Diencephalon (tissue), 1 donor: Measurements from ENCODE around the gene TCL1B. TPM values are rescaled to one million over a fixed set of nuclear protein-coding genes. Genes with fewer than 3 reads are reported as not detected.

Experiments
- small RNA-seq: library from RNA; depleted of rRNA; stranded (forward); fragments of <200 nt; gene quantifications from one replicate; pipeline ENCODE3, GENCODE V24; 2014
- total RNA-seq: library from RNA; depleted of rRNA; stranded (reverse); fragments of >200 nt; gene quantifications from one replicate; pipeline ENCODE4 v1.2.3, GENCODE V29; 2014

The TCL1B gene, protein sequence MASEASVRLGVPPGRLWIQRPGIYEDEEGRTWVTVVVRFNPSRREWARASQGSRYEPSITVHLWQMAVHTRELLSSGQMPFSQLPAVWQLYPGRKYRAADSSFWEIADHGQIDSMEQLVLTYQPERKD
- not detected for total RNA-seq

DNA sequence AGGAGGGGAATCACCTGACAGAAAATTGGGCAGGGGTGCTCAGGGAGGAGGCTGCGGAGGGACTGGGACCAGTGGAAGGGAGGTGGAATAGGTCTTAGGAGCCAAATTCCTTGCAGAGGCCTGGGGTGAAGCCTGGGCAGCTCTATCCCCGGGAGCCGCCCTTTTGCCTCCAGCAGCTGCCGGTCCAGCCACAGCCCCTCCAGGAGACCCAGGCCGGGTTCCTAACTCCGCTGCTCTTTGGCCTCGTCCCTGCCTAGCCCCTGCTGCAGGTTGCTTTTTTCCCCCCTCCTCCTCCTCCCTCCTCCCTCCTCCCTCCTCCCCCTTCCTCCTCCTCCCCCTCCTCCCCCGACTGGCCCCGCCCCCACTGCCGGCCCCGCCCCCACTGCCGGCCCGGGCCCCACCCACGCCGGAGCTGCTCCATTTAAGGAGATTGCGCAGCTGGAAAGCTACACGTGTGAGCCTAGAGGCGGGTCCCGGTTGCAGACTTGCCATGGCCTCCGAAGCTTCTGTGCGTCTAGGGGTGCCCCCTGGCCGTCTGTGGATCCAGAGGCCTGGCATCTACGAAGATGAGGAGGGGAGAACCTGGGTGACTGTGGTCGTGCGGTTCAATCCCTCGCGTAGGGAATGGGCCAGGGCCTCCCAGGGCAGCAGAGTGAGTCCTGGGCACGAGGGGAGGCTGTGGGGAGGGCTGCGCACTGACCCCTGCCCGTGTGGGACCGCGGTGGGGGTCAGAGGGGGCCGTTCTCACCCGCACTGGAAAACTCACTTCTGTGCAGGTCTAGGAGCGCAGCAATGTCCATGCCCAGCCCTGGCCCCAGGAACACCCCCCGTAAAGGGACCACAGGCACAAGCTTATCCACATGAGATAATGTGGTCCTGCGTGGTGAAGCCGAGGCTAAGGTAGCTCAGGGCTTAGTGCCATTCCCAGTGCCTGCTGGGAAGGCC is at the start of gene TCL1B:
TCL1B (plus strand) TSS at position 449 of the 945 bp plus-strand sequence; CDS start at position 491, 42 bp downstream.

DNA sequence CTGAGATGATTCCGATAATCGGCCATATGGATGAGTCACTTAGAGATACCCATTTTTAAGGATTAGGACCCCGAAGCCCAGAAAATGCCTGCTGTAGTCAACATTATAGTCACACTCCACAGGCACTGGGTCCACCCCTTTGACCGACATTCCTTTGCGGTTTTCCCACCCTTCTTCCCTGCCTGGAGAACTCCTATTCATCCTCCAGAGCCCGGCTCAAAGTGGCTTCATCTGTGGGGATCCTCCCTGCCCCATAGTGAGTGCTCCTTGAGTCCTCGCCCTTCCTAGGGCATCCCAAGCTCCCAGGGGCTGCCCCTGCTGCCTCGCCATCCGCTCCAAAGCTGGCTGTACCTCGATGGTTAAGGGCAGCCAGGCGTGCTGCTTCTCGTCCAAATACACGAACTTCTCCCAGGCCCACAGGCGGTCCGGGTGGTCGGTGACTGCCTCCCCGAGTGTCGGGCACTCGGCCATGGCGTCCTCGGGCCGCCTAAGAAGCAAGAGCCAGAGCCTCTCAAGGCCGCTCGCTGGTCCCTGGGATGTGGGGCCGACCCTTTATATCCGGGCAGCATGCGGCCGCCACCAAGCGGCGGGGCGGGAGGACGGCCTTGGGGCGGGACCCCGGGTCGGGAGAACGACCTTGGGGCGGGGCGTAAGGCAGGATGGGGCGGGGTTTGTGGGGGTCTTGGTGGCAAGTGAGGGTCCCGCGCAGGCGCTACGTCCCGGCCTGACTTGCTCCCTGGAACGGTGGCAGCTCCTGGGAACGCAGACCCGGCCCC is 27.6 kb downstream of the TCL1B start, which contains the start of gene TCL1A:
TCL1A (minus strand) TSS at position 530 of the 776 bp plus-strand sequence; CDS start at position 471, 59 bp downstream.

Small RNA genes within 50 kb of the gene (small RNA-seq; reads per million reads assigned to genes)
- gene RF02193: not detected

Other genes starting within 250 kb of the TCL1B start
- 4.6 TPM for gene SYNE3, start 169.8 kb upstream of the TCL1B start, total RNA-seq
- gene GLRX5, start 151.4 kb upstream of the TCL1B start, total RNA-seq: 38.5 TPM
- gene TCL1A, start 27.7 kb downstream of the TCL1B start, total RNA-seq: not detected
- gene TUNAR, start 190.4 kb downstream of the TCL1B start, total RNA-seq: 47.3 TPM